ENCODE results near the gene HPD.
"Not testable (repeated sequence)": the region's sequence is repeated elsewhere in the genome, so short reads cannot be mapped to it uniquely, and the experiment has no call there.

Gene HPD

DNA sequence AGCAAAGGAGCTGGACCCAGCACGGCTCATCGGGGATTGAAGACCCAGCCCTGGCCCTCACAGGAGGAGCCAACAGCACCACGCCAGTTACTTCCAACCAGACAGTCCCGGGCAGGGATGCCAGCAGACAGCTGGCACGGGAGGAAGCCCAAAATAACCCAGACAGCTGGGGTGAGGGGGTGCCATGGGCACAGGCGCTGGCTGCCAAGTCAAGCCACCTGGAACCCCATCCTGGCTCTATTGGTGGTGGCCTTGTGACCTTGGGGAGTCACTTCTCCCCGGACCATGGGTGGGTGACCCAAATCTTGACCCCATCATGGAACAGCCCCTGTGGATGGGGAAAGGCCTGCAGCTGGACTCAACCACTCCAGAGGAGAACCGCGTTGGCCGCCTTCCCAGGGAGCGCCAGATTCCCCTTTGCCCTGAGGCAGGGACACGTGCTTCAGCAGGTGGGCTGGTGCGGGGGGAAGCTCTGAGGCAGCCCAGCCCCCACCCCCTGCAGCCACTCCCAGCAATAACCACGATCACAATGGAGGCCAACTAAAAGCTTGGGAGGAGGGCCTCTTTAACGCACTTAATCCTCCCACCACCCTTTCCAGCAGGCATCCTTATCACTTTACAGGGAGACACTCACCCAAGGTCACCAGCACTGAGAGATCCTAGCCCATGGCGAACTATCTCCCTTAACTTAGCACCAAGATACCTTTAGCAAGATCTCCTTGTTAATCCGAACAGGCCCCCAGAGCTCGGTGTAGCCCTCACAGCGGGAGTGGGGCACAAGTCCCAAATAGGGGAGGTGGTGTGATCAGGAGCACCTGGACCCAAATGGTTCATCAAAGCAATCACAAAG is 60.5 kb downstream of the HPD start:
- DNase-seq (ENCODE audit: low read depth), result no peak

DNA sequence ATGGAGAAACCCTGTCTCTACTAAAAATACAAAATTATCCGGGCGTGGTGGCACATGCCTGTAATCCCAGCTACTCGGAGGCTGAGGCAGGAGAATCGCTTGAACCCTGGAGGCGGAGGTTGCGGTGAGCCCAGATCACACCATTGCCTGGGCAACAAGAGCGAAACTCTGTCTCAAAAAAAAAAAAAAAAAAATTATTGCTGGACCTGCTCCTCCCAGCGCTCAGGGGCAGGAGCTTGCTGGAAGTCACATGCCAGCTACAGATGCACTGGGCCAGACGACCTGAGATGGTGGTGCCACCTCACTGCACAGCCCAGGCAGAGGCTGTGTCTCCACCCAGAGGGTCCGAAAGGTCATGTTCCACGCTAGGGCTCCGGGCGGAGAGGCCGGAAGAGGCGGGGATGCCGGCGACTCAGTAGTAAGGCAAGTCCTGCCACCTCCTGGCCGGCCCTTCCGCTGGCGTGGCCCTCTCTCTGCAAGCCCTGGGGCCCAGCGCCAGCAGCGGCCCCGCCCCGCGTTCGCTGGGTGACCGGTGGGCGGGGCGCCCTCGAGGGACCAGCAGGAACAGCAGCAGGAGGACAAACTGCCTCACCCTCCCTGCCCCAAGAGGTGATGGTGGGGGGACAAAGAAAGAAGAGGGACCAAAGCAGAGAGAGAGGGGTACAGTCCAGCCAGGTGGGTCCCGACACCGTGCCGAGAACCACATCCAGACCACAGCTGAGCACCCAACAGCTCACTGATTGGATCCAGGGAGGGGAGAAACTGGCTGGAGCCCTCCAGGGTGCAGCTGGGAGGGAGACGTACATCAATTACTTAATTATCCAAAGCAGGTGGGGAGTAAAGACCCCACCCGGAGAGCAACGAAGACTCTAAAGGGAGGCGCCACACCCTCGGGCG is 61.6 kb downstream of the HPD start:
- DNase-seq (ENCODE audit: low read depth), result peak; percentile 86

DNA sequence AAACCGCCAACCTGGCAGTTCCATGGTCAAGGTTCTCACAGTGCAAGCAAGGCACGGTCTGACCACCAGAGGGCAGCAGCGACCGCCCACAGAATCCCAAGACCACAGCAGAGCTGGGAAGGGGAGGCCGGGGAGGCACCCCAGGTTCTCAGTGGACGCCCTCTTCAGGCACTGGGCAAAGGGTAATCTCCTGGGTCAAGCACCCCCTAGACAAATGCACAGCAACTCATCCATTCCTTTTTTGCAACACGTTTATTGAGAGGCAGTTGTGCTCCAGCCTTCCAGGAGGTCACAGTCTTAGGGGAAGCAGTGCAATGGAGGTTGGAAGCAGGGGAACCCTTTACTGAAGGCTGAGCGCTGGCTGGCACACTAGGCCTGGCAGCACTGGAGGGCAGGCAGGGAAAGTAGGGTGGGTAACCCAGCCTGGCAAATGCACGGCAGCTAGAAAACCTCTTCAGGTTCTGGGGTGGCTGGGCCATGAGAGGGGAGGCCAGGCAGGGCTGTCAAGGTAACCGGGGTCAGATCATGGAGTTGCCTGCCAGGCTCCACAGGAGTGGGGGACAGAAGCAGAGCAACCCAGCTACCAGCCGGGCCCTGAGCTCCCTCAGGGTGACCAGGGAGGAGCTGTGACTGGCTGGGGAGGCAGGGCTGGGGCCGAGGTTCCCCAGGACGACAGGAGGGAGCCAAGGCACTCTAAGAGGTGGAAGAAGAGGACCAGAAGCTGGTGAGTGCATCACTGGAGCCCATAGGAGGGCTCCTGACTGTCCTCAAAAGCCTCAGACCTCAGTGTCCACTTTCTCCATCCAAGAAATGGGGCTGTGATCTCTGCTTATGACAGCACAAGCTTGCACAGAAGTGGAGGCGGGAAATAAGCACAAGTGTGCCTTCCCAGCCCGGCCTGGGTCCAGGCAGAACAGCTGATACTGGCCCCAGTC is 63.4 kb downstream of the HPD start:
- DNase-seq (ENCODE audit: low read depth), result no peak

DNA sequence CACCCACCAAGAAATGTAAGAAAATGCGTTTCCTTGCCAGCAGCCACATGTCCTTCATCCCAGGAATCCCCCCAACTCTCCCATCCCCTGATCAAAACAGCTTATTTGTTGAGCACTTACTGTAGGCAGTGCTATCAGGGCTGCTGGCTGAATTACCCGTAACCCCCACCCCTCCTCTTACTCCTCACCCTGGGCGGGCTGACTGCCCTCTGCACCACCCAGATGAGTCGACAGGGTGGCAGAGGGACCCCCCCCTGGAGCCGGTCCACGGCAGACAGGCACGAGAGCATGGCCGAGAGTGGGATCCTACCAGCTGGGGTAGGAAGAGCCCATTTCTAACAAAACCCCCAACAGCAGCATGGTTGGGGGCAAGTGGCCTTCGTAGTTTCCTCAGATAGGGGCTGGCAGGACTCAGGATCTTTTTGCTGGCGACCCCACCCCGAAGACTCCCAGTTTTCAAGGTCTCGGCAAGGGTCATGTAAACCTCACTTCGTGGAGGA is 64.1 kb downstream of the HPD start:
- DNase-seq (ENCODE audit: low read depth), result no peak

DNA sequence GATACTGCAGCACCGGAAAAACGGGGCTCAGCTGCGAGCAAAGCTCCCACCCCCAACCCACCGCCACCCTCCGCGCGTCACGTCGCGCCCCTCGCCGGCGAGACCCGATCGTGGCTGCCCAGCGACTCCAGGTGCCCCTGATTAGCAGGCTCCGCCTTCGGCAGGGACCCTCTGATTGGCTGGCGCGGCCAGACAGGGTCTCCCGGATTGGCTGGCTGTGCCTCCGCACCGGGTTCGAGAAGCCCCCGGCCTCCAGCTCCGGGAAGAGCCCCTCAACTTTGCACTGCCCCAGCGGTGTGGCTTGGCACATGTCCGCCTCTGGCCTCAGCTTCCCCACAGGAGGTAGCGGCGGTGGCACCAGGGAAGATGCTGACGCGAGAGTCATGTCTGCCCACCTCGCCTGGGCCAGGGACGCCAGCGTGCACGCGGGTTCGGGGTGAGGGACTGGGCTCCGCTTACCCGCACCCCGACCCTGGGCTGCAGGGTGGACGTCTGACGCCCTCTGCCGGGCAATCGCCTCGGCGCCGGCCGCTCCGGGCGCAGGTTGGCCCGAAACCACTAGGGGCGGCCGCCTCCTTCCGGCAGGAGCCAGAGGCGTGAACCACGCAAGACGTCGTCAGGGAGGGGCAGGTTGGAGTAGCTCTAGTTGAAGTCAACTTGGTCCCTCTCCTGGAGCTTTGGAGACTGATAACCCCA is 64.7 kb downstream of the HPD start:
- DNase-seq (ENCODE audit: low read depth), result peak; percentile 78

DNA sequence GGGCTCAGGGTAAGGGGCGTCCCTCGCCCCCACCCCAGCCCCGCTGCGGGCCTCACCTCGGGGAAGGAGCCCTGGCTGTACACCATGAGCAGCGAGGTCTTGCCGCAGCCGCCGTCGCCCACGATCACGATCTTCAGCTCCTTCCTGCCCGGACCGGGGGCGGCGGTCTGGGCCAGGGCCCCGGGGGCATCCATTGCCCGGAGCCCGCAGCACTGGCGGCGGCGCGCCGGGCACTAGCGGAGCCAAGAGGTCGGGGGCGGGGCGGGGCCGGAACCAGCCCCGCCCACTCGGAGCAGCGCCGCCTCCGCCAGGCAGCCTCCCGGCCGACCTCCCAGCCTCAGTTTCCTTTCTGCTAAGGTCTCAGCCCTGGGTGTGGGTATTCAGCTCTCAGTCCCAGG is 65.2 kb downstream of the HPD start, which contains the start of gene RHOF:
RHOF (minus strand) TSS at position 249 of the 398 bp plus-strand sequence; CDS start at position 194, 55 bp downstream.
- DNase-seq (ENCODE audit: low read depth), result no peak

DNA sequence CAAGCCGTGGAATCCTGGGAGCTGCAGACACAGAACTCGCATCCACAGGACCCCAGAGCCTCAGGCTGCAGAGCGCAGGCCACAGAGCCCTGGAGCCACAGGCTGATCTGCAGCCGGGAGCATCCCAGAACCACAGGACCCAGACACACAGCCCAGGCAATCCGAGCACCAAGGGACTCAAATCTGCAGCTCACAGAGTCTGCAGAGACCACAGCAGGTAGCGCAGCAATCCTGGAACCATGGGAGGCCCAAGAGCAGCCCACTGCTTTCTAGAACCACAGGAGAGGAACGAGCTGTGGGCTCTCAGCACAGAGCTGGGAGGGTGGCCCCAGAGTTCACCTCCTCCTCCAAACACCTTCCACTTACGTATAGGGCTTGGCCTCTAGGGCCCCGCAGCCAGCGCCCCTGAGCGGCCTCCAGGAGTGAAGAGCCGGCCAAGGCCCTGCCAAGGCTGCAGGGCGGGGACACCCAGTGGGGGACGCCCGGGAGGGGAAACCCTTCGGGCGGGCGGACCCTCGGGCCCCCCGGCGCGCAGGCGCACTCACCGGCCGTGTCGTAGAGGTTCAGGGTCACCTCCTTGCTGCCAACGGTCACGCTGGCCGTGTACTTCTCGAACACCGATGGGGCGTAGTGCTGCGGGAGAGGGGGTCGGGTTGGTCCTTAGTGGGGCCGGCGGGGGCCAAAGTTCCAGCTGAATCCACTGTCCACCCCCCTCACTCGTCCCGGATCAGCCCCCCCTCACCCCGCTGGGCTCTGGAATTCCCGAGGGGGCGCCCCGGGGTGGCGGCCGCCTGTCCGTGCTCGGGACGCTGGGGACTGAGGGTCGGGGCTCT is 65.8 kb downstream of the HPD start:
- DNase-seq (ENCODE audit: low read depth), result no peak

DNA sequence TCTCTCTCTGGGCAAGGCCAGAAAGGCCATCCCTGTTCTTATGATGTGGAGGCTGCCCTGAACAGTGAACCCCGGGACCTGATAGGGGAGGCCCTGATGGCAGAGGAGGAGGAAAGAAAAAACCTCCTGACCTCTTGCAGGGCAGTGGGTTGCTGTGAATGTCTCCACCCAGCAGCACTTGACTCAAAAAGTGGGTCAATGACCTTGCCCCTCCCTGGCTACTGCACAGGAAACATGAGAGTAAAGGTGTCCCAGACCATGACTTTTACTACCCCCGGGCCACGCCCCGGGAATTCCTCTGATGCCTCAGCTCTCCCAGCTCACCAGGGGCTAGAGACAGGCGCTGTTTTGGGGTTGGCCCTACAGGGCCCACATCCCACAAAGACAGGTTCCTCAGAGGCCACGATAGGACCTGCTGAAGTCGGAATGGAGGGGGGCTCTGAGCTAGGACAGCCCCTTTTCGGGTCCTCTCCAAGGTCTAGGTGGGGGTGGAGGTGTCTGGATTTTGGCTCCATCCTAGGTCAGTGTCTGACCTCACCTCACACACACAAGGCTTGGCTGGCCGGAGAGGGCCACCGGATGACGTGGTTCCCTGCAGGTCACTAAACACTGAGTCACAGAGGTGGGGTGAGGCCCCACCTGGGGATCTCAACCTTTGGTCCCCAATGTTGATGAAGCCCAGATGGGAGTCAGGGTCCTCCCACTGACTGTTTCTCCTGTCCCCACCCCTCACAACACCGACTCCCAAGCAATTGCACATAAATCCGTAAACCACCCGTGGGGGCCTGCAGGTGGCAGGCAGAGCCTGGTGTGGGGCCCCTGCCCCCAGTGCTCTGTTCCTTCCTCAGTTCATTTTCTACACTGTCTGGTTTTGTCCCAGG is 66.7 kb downstream of the HPD start:
- DNase-seq (ENCODE audit: low read depth), result no peak

DNA sequence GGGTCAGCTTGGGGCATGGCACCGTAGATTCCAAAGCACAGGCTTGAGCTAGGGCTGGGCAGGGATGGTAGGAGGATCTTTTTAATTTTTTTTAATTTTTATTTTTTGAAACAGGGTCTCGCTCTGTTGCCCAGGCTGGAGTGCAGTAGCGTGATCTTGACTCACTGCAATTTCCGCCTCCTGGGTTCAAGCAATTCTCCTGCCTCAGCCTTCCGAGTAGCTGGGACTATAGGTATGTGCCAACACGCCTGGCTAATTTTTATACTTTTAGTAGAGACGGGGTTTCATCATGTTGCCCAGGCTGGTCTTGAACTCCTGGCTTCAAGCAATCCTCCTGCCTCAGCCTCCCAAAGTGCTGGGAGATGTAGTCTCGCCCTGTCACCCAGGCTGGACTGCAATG is 67.9 kb downstream of the HPD start:
- not testable (repeated sequence) for DNase-seq (ENCODE audit: low read depth)

DNA sequence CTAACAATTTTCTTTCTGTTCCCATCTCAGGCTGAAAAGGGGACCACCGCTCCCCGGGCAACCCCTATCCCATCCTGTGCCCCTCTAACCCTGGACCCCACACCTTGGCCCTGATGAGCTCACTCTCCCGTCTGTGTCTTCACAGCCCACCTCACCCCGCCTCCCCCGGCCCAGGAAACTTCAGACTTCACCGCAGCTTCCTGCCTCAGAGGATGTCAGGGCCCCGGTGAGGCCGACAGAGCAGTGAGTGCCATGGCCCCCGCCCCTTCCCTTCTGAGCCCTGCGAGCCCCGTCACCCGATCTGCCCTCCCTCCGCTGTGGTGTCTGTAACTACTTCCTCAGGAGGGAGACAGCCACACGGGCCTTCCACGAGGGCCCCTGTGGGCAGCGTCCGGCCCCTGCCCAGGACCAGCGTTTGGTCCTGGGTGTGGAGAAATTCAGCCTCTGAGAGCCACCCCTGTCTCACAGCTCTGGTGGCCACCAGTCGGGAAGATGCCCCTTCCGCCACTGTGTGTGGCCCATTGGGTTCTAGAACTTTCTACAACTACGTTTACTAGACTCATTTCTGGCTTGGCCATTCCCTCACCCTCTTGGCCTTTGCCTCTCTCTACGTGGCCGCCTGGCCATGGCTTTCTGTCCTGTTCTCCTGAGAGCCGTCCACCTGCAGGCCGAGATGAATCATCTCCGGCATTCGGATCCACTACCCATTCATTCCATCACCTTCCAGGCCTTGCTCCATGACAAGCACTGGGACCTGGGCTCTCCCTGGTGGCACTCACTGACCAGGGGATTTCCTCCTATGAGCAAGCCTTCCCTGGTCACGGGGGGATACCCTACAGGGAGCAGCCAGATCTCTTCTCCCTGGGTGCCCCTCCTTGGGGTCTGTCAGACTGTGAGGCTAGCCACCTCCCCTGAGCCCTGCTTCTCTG is 68.6 kb downstream of the HPD start:
- no peak for DNase-seq (ENCODE audit: low read depth)

Data from GM04504 (cell line).